Stimulated activated naive CD8-positive, alpha-beta T cell treated with anti-CD3 and anti-CD28 coated beads, Interleukin-15, Interleukin-2, amounts not matched to agents 100 ng/mL and 50 ng/mL, for 24 hours (primary cell): Measurements from ENCODE around the gene SNRPN.
"Not testable (repeated sequence)": the region's sequence is repeated elsewhere in the genome, so short reads cannot be mapped to it uniquely, and the experiment has no call there.

Experiments used
- H3K27ac Mint-ChIP-seq: one replicate; pipeline ENCODE4 v1.8.0; 2021; ENCODE audit warnings: mild to moderate bottlenecking, mixed read lengths
- H3K27me3 Mint-ChIP-seq: one replicate; pipeline ENCODE4 v1.8.0; 2021; ENCODE audit warnings: mixed read lengths
- H3K36me3 Mint-ChIP-seq: one replicate; pipeline ENCODE4 v1.8.0; 2021; ENCODE audit warnings: low read depth, mixed read lengths
- H3K4me1 Mint-ChIP-seq: one replicate; pipeline ENCODE4 v1.8.0; 2021; ENCODE audit warnings: low read depth, mixed read lengths
- H3K4me3 Mint-ChIP-seq: one replicate; pipeline ENCODE4 v1.8.0; 2021; ENCODE audit warnings: mild to moderate bottlenecking, mixed read lengths
- H3K9me3 Mint-ChIP-seq: one replicate; pipeline ENCODE4 v1.8.0; 2021; ENCODE audit warnings: mixed read lengths

SNRPN gene

GRCh38 chr15:24954783-24955530 is at the start of gene SNRPN, which contains the start of gene SNURF:
Gene SNRPN, plus strand, starts transcription at chr15:24954987. Its CDS starts 19,467 bp downstream, at chr15:24974454.
Gene SNURF, plus strand, starts transcription at chr15:24954987. Its CDS starts 62 bp downstream, at chr15:24955049.
- H3K4me1 Mint-ChIP-seq, result peaks cover 15% of the 10 kb centered on the region
- H3K27ac Mint-ChIP-seq, result peak within 1 kb of the TSS; percentile 95
- H3K9me3 Mint-ChIP-seq, result peaks cover 5% of the 10 kb centered on the region
- H3K36me3 Mint-ChIP-seq, result peaks cover 6% of the 10 kb centered on the region
- H3K4me3 Mint-ChIP-seq, result peak within 1 kb of the TSS; percentile 93
- H3K27me3 Mint-ChIP-seq, result no peaks in the 10 kb centered on the region

GRCh38 chr15:24916305-24917009 is 38.3 kb upstream of the SNRPN start:
- Mint-ChIP-seq H3K9me3 (peaks cover 30% of the 10 kb centered on the region), H3K36me3 (peaks cover 3% of the 10 kb centered on the region), H3K4me3 (no peak overlapping the region), H3K4me1 (peaks cover 3% of the 10 kb centered on the region), H3K27ac (no peak overlapping the region), H3K27me3 (no peaks in the 10 kb centered on the region)

GRCh38 chr15:24917431-24917830 is 37.4 kb upstream of the SNRPN start:
- Mint-ChIP-seq H3K27me3 (no peaks in the 10 kb centered on the region), H3K27ac (no peak overlapping the region), H3K4me3 (no peak overlapping the region), H3K4me1 (peaks cover 3% of the 10 kb centered on the region), H3K9me3 (peaks cover 28% of the 10 kb centered on the region), H3K36me3 (peaks cover 3% of the 10 kb centered on the region)

GRCh38 chr15:24919446-24919845 is 35.3 kb upstream of the SNRPN start:
- Mint-ChIP-seq H3K9me3 (peaks cover 28% of the 10 kb centered on the region), H3K36me3 (peaks cover 3% of the 10 kb centered on the region), H3K4me3 (no peak overlapping the region), H3K27ac (no peak overlapping the region), H3K4me1 (peaks cover 3% of the 10 kb centered on the region), H3K27me3 (no peaks in the 10 kb centered on the region)

GRCh38 chr15:24922781-24923180 is 32.0 kb upstream of the SNRPN start:
- not testable (repeated sequence) for H3K4me3 Mint-ChIP-seq, H3K36me3 Mint-ChIP-seq, H3K27me3 Mint-ChIP-seq, H3K27ac Mint-ChIP-seq, H3K4me1 Mint-ChIP-seq
- peaks cover 17% of the 10 kb centered on the region for H3K9me3 Mint-ChIP-seq

- no peak overlapping the region for H3K27ac Mint-ChIP-seq
Observed at GRCh38 chr15:24924153-24924552, 30.6 kb upstream of the SNRPN start.

GRCh38 chr15:24924621-24925020 is 30.2 kb upstream of the SNRPN start:
- Mint-ChIP-seq H3K27ac (no peak overlapping the region), H3K4me1 (no peaks in the 10 kb centered on the region), H3K27me3 (peaks cover 3% of the 10 kb centered on the region), H3K9me3 (peaks cover 25% of the 10 kb centered on the region), H3K4me3 (no peak overlapping the region), H3K36me3 (peaks cover 3% of the 10 kb centered on the region)

More at GRCh38 chr15:24924153-24924552, 30.6 kb upstream of the SNRPN start:
- Mint-ChIP-seq H3K27me3 (peaks cover 2% of the 10 kb centered on the region), H3K9me3 (peaks cover 23% of the 10 kb centered on the region), H3K36me3 (peaks cover 2% of the 10 kb centered on the region), H3K4me3 (no peak overlapping the region), H3K4me1 (no peaks in the 10 kb centered on the region)

- H3K4me3 Mint-ChIP-seq, H3K27me3 Mint-ChIP-seq, H3K4me1 Mint-ChIP-seq, H3K36me3 Mint-ChIP-seq, H3K27ac Mint-ChIP-seq: not testable (repeated sequence)
- H3K9me3 Mint-ChIP-seq, result peaks cover 31% of the 10 kb centered on the region
Observed at GRCh38 chr15:24931874-24932732, 22.7 kb upstream of the SNRPN start.

- Mint-ChIP-seq H3K27me3 (peaks cover 3% of the 10 kb centered on the region), H3K4me1 (no peaks in the 10 kb centered on the region), H3K9me3 (peaks cover 34% of the 10 kb centered on the region), H3K4me3 (no peak overlapping the region), H3K27ac (no peak overlapping the region), H3K36me3 (peaks cover 3% of the 10 kb centered on the region)
Observed at GRCh38 chr15:24933716-24934115, 21.1 kb upstream of the SNRPN start.

- not testable (repeated sequence) for H3K27me3 Mint-ChIP-seq, H3K4me1 Mint-ChIP-seq, H3K27ac Mint-ChIP-seq, H3K36me3 Mint-ChIP-seq, H3K4me3 Mint-ChIP-seq
- peaks cover 37% of the 10 kb centered on the region for H3K9me3 Mint-ChIP-seq
Observed at GRCh38 chr15:24938224-24938623, 16.6 kb upstream of the SNRPN start.

GRCh38 chr15:24940236-24940635 is 14.6 kb upstream of the SNRPN start:
- Mint-ChIP-seq H3K9me3 (peaks cover 30% of the 10 kb centered on the region), H3K27me3 (no peaks in the 10 kb centered on the region), H3K27ac (no peak overlapping the region), H3K36me3 (no peaks in the 10 kb centered on the region), H3K4me3 (no peak overlapping the region), H3K4me1 (no peaks in the 10 kb centered on the region)

GRCh38 chr15:24943361-24943760 is 11.4 kb upstream of the SNRPN start:
- no peaks in the 10 kb centered on the region for H3K36me3 Mint-ChIP-seq
- H3K27ac Mint-ChIP-seq, result no peak overlapping the region
- H3K4me1 Mint-ChIP-seq, result no peaks in the 10 kb centered on the region
- no peak overlapping the region for H3K4me3 Mint-ChIP-seq
- no peaks in the 10 kb centered on the region for H3K27me3 Mint-ChIP-seq
- H3K9me3 Mint-ChIP-seq, result peaks cover 15% of the 10 kb centered on the region

- Mint-ChIP-seq H3K4me1 (no peaks in the 10 kb centered on the region), H3K4me3 (no peak overlapping the region), H3K27me3 (no peaks in the 10 kb centered on the region), H3K27ac (no peak overlapping the region), H3K9me3 (peaks cover 12% of the 10 kb centered on the region), H3K36me3 (no peaks in the 10 kb centered on the region)
Observed at GRCh38 chr15:24944954-24945353, 9.8 kb upstream of the SNRPN start.

GRCh38 chr15:24945711-24946110 is 9.1 kb upstream of the SNRPN start:
- H3K27ac Mint-ChIP-seq, result no peak overlapping the region
- no peaks in the 10 kb centered on the region for H3K4me1 Mint-ChIP-seq
- no peaks in the 10 kb centered on the region for H3K36me3 Mint-ChIP-seq
- H3K4me3 Mint-ChIP-seq, result no peak overlapping the region
- H3K27me3 Mint-ChIP-seq, result no peaks in the 10 kb centered on the region
- peaks cover 5% of the 10 kb centered on the region for H3K9me3 Mint-ChIP-seq

- H3K27ac Mint-ChIP-seq, result no peak overlapping the region
- H3K27me3 Mint-ChIP-seq, result no peaks in the 10 kb centered on the region
- no peaks in the 10 kb centered on the region for H3K4me1 Mint-ChIP-seq
- H3K4me3 Mint-ChIP-seq, result no peak overlapping the region
- peaks cover 4% of the 10 kb centered on the region for H3K36me3 Mint-ChIP-seq
- no peaks in the 10 kb centered on the region for H3K9me3 Mint-ChIP-seq
Observed at GRCh38 chr15:24948495-24948894, 6.3 kb upstream of the SNRPN start.
